A673 (cell line): ENCODE measurements around the gene LMO7. TPM values are rescaled to one million over a fixed set of nuclear protein-coding genes. Genes with fewer than 3 reads are reported as not detected.
"Not testable (repeated sequence)": the region's sequence is repeated elsewhere in the genome, so short reads cannot be mapped to it uniquely, and the experiment has no call there.

Source experiments
- BruUV-seq: library from RNA; stranded (reverse); fragments of 400-500 nt; replicated peaks from 2 replicates; lab custom pipeline; 2021; lab: Mats Ljungman, UMichigan
- CTCF ChIA-PET: fragments of 300-600 bp; sonication (Branson Sonifier 250); formaldehyde crosslinking; loops from one replicate; lab custom pipeline; 2022; ENCODE audit warnings: antibody characterized with exemption; lab: Charles Lee
- POLR2A ChIA-PET: fragments of 300-600 bp; sonication (Branson Sonifier 250); formaldehyde crosslinking; loops from one replicate; lab custom pipeline; 2022; ENCODE audit warnings: antibody characterized with exemption; ENCODE audit not compliant: low non-redundant PET; lab: Charles Lee
- DNase-seq: peaks from one replicate; pipeline ENCODE4 v3.0.0-alpha.2; 2015; ENCODE audit warnings: low spot score
- H3K27ac ChIP-seq: fragments of 200-600 bp; sonication (generic); 2 replicates; pipeline ENCODE4 v1.5.1; 2016; ENCODE audit warnings: mixed run types, low read depth, mild to moderate bottlenecking, mixed read lengths, antibody characterized with exemption, low read length; ENCODE audit not compliant: poor library complexity, severe bottlenecking
- H3K27me3 ChIP-seq: fragments of 200-600 bp; sonication (generic); replicated peaks from 2 replicates; pipeline ENCODE4 v1.6.1; 2017; ENCODE audit warnings: mixed run types, low read depth, mild to moderate bottlenecking, mixed read lengths, antibody characterized with exemption, low read length; ENCODE audit not compliant: insufficient read depth, poor library complexity
- H3K36me3 ChIP-seq: fragments of 200-600 bp; sonication (generic); 2 replicates; pipeline ENCODE4 v1.6.1; 2016; ENCODE audit warnings: mixed run types, mild to moderate bottlenecking, mixed read lengths, antibody characterized with exemption, low read length; ENCODE audit not compliant: insufficient read depth, poor library complexity, severe bottlenecking
- H3K4me1 ChIP-seq: fragments of 200-600 bp; sonication (generic); 2 replicates; pipeline ENCODE4 v1.6.1; 2017; ENCODE audit warnings: mixed run types, mild to moderate bottlenecking, mixed read lengths, antibody characterized with exemption, low read length; ENCODE audit not compliant: insufficient read depth, poor library complexity, severe bottlenecking
- H3K4me3 ChIP-seq: fragments of 200-600 bp; sonication (generic); 2 replicates; pipeline ENCODE4 v1.5.1; 2016; ENCODE audit warnings: low read depth, mixed run types, mild to moderate bottlenecking, mixed read lengths, low read length; ENCODE audit not compliant: poor library complexity, severe bottlenecking
- H3K9me3 ChIP-seq: fragments of 200-600 bp; sonication (generic); 2 replicates; pipeline ENCODE4 v1.6.1; 2016; ENCODE audit warnings: mixed run types, low read depth, mild to moderate bottlenecking, mixed read lengths, antibody characterized with exemption, low read length; ENCODE audit not compliant: poor library complexity, severe bottlenecking
- CTCF ChIP-seq: fragments of 300-800, 200-600 bp; sonication (generic); conservative IDR thresholded peaks from 2 replicates; pipeline ENCODE4 v1.5.1; 2017; ENCODE audit warnings: low read depth, mild to moderate bottlenecking, antibody characterized with exemption, low read length, moderate library complexity, mixed read lengths
- EZH2 ChIP-seq: fragments of 200-600 bp; sonication (generic); IDR thresholded peaks from 2 replicates; pipeline ENCODE4 v1.6.1; 2017; ENCODE audit warnings: borderline replicate concordance, low read depth, mild to moderate bottlenecking, mixed read lengths, antibody characterized with exemption, low read length; ENCODE audit not compliant: poor library complexity, severe bottlenecking
- intact Hi-C: fragments of 100-400 bp; cut with micrococcal nuclease; formaldehyde crosslinking; loops from one replicate; pipeline ENCODE4 v1.10.0; 2022; ENCODE audit not compliant: unreplicated experiment
- total RNA-seq: library from RNA; stranded (reverse); gene quantifications from 2 replicates; pipeline ENCODE4 v1.2.3, GENCODE V29; 2021

LMO7 gene
- total RNA-seq, 1 experiment from 2014 or later, result 20.3 TPM

- intact Hi-C loops, result no loop called here
- TF ChIP-seq EZH2, result no peak
- no peak for TF ChIP-seq CTCF
- Histone ChIP-seq H3K4me1 (peaks cover 4% of the 10 kb centered on the region), H3K27me3 (no peaks in the 10 kb centered on the region), H3K9me3 (no peaks in the 10 kb centered on the region), H3K27ac (no peak overlapping the region), H3K36me3 (no peaks in the 10 kb centered on the region), H3K4me3 (no peak overlapping the region)
- CTCF ChIA-PET, result no interaction called here
- BruUV-seq, result no TSS peak
- POLR2A ChIA-PET, result no interaction called here
- no peak for DNase-seq
Measured at GRCh38 chr13:75724752-75725517, 88.8 kb downstream of the LMO7 start.

GRCh38 chr13:75725736-75726135, 89.6 kb downstream of the LMO7 start:
- H3K27me3 ChIP-seq, result no peaks in the 10 kb centered on the region
- no peak for DNase-seq
- BruUV-seq, result no TSS peak
- H3K36me3 ChIP-seq, result no peaks in the 10 kb centered on the region
- no peaks in the 10 kb centered on the region for H3K9me3 ChIP-seq
- H3K27ac ChIP-seq, result no peak overlapping the region
- H3K4me1 ChIP-seq, result peaks cover 4% of the 10 kb centered on the region
- ChIA-PET CTCF (no interaction called here), POLR2A (no interaction called here)
- no peak for TF ChIP-seq CTCF
- no peak for TF ChIP-seq EZH2
- no peak overlapping the region for H3K4me3 ChIP-seq
- intact Hi-C loops, result no loop called here

GRCh38 chr13:75726306-75726705, 90.2 kb downstream of the LMO7 start:
- peaks cover 4% of the 10 kb centered on the region for H3K4me1 ChIP-seq
- no peak for TF ChIP-seq CTCF
- TF ChIP-seq EZH2, result no peak
- no peak overlapping the region for H3K4me3 ChIP-seq
- H3K27ac ChIP-seq, result no peak overlapping the region
- DNase-seq, result no peak
- no peaks in the 10 kb centered on the region for H3K9me3 ChIP-seq
- H3K27me3 ChIP-seq, result no peaks in the 10 kb centered on the region
- no TSS peak for BruUV-seq
- CTCF ChIA-PET, result no interaction called here
- no peaks in the 10 kb centered on the region for H3K36me3 ChIP-seq
- intact Hi-C loops, result no loop called here
- POLR2A ChIA-PET, result no interaction called here

- H3K27ac ChIP-seq, H3K4me1 ChIP-seq, H3K27me3 ChIP-seq, H3K36me3 ChIP-seq, POLR2A ChIA-PET, H3K9me3 ChIP-seq, DNase-seq, BruUV-seq, intact Hi-C loops, CTCF ChIA-PET, H3K4me3 ChIP-seq: not testable (repeated sequence)
Measured at GRCh38 chr13:75733113-75733512, 97.0 kb downstream of the LMO7 start.
